Left lung (tissue), 10 donors: ENCODE data around the gene KRTAP10-5. TPM values are rescaled to one million over a fixed set of nuclear protein-coding genes. Genes with fewer than 3 reads are reported as not detected.
A peak's percentile ranks its signal among the peaks of the same experiment; 100 is the strongest.
"Not testable (repeated sequence)": the region's sequence is repeated elsewhere in the genome, so short reads cannot be mapped to it uniquely, and the experiment has no call there.

Experiments used
- ATAC-seq: fragments of 200-7000 bp; cut with Tn5 transposase; one replicate; pipeline ENCODE4 v1.9.1; 2020; ENCODE audit warnings: moderate library complexity
- DNase-seq, 4 donors: peaks; one replicate each; pipeline ENCODE4 v3.0.0-alpha.2; 2013 to 2020
- H3K27ac ChIP-seq, 2 donors: fragments of 200-600 bp; sonication (generic) in 1 of 2; one replicate each; pipeline versions ENCODE4 v1.5.0 to v1.8.0; 2020 to 2021
- H3K27me3 ChIP-seq, 2 donors: fragments of 200-600 bp; sonication (generic) in 1 of 2; one replicate each; pipeline versions ENCODE4 v1.5.0 to v1.8.0; 2020 to 2021
- H3K36me3 ChIP-seq, 2 donors: fragments of 200-600 bp; sonication (generic) in 1 of 2; one replicate each; pipeline versions ENCODE4 v1.5.0 to v1.8.0; 2020 to 2021
- H3K4me1 ChIP-seq, 2 donors: fragments of 200-600 bp; one replicate each; pipeline ENCODE4 v1.8.0; 2021
- H3K4me3 ChIP-seq, 2 donors: fragments of 200-600 bp; sonication (generic) in 1 of 2; one replicate each; pipeline versions ENCODE4 v1.5.0 to v1.8.0; 2020 to 2021; ENCODE audit warnings: mild to moderate bottlenecking in 1 of 2
- H3K9me3 ChIP-seq, 2 donors: fragments of 200-600 bp; sonication (generic) in 1 of 2; one replicate each; pipeline versions ENCODE4 v1.5.0 to v1.8.0; 2020 to 2021
- CTCF ChIP-seq, 2 donors: fragments of 200-600 bp; sonication (generic) in 1 of 2; IDR thresholded peaks; one replicate each; pipeline versions ENCODE4 v1.5.0 to v1.8.0; 2021; ENCODE audit warnings: antibody characterized with exemption in 2 of 2
- intact Hi-C, 2 donors: fragments of 100-400 bp; cut with DNase I; formaldehyde crosslinking; loops; one replicate each; pipeline versions ENCODE4 v1.11.2 to v1.14.2; 2022
- polyA plus RNA-seq, 6 donors: library from polyadenylated mRNA; unstranded; fragments of 120-200 nt; gene quantifications; one replicate each; pipeline ENCODE4 v1.2.1, GENCODE V29; 2013; ENCODE audit not compliant: insufficient read length in 6 of 6
- total RNA-seq, 2 donors: library from RNA; stranded (reverse); fragmentation: NEBNext Ultra II Directional; extraction: Animal tissue kit (Norgen Biotek cat#: 25700); gene quantifications; one replicate each; pipeline ENCODE4 v1.2.1, GENCODE V29; 2021
- donor health status: DM: no; HTN: yes; CAD: no.
- donor health status: DM: no; HTN: no; CAD: no.

KRTAP10-5 gene
- total and polyA plus RNA-seq, 8 donors, result not detected

- no peak for ATAC-seq
- H3K36me3 ChIP-seq, result no peaks in the 10 kb centered on the region
- intact Hi-C loops, result no loop called here
- no peak for DNase-seq
- no peak overlapping the region for H3K27ac ChIP-seq
- H3K9me3 ChIP-seq, result peaks cover 0 to 7% of the 10 kb centered on the region in 2 donors
- no peak overlapping the region for H3K4me3 ChIP-seq
- TF ChIP-seq CTCF (IDR thresholded peaks at IDR 0.05), result no peak
- no peaks in the 10 kb centered on the region for H3K4me1 ChIP-seq
- H3K27me3 ChIP-seq, result peaks cover 0 to 10% of the 10 kb centered on the region in 2 donors
Observed at GRCh38 chr21:44564099-44564498, 16.3 kb downstream of the KRTAP10-5 start.

GRCh38 chr21:44558695-44559094 is 21.7 kb downstream of the KRTAP10-5 start, which contains the start of gene KRTAP10-3:
KRTAP10-3 (minus strand) TSS chr21:44558795; CDS start chr21:44558715, 80 bp downstream.
- no peak for TF ChIP-seq CTCF (IDR thresholded peaks at IDR 0.05)
- Histone ChIP-seq H3K4me1 (no peaks in the 10 kb centered on the region), H3K9me3 (peaks cover 0 to 7% of the 10 kb centered on the region in 2 donors), H3K27ac (no peak within 1 kb of the TSS), H3K36me3 (no peaks in the 10 kb centered on the region), H3K27me3 (peaks cover 4 to 35% of the 10 kb centered on the region in 2 donors), H3K4me3 (no peak within 1 kb of the TSS)
- DNase-seq (no peak), ATAC-seq (no peak)
- intact Hi-C loops, result no loop called here

GRCh38 chr21:44558329-44558675 is 22.1 kb downstream of the KRTAP10-5 start:
- H3K9me3 ChIP-seq, H3K4me1 ChIP-seq, H3K4me3 ChIP-seq, H3K27ac ChIP-seq, H3K36me3 ChIP-seq, intact Hi-C loops, ATAC-seq: not testable (repeated sequence)
- peaks cover 4 to 35% of the 10 kb centered on the region in 2 donors for H3K27me3 ChIP-seq
- DNase-seq, result peak in 1 of 4 donors; percentile 57

GRCh38 chr21:44557491-44558328 is 22.7 kb downstream of the KRTAP10-5 start:
- intact Hi-C loops, result no loop called here
- Histone ChIP-seq H3K27me3 (peaks cover 4 to 36% of the 10 kb centered on the region in 2 donors), H3K27ac (no peak overlapping the region), H3K4me3 (no peak overlapping the region), H3K4me1 (no peaks in the 10 kb centered on the region), H3K9me3 (peaks cover 0 to 7% of the 10 kb centered on the region in 2 donors), H3K36me3 (no peaks in the 10 kb centered on the region)
- TF ChIP-seq CTCF (IDR thresholded peaks at IDR 0.05), result no peak
- DNase-seq (peak in 1 of 4 donors; percentile 70), ATAC-seq (no peak)

- intact Hi-C loops, result no loop called here
- DNase-seq, result peak in 1 of 4 donors; percentile 24
- H3K4me3 ChIP-seq, result no peak overlapping the region
- H3K9me3 ChIP-seq, result peaks cover 0 to under 1% of the 10 kb centered on the region in 2 donors
- H3K27ac ChIP-seq, result no peak overlapping the region
- peaks cover 4 to 44% of the 10 kb centered on the region in 2 donors for H3K27me3 ChIP-seq
- TF ChIP-seq CTCF (IDR thresholded peaks at IDR 0.05), result no peak
- ATAC-seq, result no peak
- no peaks in the 10 kb centered on the region for H3K4me1 ChIP-seq
- no peaks in the 10 kb centered on the region for H3K36me3 ChIP-seq
Observed at GRCh38 chr21:44556879-44557278, 23.5 kb downstream of the KRTAP10-5 start.
